ENCODE measurements around the gene LASP1.
"Not testable (repeated sequence)": the region's sequence is repeated elsewhere in the genome, so short reads cannot be mapped to it uniquely, and the experiment has no call there.

Gene LASP1

DNA sequence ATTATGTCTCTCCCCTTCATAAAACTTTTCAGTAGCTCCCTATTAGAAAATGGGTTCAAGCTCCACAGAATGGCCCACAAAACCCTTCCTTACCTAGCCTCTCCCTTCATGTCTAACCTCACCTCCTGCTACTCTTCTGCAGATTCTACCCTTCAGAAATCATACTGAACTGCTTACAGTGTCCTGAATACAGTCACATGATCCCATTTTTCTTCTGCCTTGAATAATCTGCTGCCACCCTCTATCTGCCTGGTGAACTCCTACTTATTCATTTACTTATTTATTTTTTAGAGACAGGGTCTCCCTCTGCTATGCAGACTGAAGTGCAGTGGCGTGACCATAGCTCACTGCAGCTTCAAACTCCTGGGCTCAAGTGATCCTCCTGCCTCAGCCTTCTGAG is 70.5 kb downstream of the LASP1 start:
- no peak for DNase-seq

DNA sequence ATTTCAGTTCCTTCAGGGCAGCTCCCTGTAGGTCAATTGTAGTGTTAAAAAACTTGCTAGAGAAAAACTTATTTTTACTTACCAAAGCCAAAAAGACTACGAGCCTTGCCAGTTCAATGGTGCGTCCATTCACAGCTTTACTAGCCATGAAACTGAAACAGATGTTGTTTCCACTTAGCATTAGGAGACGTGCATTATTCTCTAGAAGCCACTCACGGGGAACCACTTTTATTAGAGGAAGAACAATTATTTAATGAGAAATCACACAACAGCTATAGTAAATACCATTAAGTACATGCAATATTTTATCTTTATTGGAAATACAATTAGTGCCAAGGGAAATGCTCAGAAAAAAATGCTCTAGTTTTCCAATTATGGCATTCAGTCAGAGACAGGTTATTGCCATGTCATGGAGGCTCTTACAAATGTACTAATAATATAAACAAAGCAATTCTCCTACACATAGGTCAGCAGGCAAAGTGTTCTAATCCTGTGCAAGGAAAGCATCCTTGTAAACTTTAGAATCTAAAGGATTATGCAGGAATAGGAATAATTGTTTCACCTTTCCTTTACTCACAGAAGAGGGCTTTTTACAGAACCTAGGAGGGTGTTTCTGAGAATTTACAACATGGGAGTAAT is 73.0 kb downstream of the LASP1 start:
- peak; percentile 48 for DNase-seq

DNA sequence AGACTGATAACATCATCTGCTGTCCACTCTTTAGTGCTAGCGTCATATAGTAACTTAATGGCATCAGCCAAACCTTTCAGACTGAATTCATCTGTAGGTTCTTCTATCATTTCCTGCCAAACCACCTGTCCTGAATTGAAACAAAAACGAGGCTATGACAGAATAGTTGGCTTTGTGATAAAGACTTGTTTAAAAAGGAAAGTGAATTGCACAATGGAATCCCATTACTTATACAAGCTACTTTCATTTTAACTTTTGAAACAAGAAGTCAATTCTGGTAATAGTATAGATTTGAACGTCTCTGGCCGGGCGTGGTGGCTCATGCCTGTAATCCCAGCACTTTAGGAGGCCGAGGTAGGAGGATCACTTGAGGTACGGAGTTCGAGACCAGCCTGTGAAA is 73.7 kb downstream of the LASP1 start:
- peak; percentile 37 for DNase-seq

DNA sequence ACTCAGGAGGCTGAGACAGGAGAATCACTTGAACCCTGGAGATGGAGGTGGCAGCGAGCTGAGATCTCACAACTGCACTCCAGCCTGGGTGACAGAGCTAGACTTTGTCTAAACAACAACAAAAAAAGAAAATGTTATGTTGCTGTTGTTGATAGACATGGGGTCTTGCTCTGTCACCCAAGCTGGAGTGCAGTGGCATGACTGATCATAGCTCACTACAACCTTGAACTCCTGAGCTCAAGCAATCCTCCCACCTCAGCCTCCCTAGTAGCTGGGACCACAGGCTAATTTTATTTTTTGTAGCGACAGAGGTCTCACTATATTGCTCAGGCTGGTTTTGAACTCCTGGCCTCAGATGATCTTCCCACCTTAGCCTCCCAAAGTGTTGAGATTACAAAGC is 77.3 kb downstream of the LASP1 start:
- DNase-seq, result no peak

DNA sequence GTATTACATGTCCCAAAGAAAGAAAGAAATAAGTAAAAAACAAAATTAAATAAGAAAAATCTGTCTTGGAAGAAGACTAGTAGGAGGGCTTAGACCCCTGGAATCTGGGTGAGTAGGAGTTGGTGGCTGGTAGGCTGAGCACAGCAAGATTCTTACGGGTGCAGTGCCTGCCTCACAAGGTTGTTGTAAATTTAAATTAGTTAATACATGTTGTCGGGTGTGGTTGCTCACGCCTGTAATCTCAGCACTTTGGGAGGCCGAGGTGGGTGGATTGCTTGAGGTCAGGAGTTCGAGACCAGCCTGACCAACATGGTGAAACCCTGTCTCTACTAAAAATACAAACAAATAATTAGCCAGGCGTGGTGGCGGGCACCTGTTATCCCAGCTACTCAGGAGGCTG is 83.9 kb downstream of the LASP1 start:
- not testable (repeated sequence) for DNase-seq

DNA sequence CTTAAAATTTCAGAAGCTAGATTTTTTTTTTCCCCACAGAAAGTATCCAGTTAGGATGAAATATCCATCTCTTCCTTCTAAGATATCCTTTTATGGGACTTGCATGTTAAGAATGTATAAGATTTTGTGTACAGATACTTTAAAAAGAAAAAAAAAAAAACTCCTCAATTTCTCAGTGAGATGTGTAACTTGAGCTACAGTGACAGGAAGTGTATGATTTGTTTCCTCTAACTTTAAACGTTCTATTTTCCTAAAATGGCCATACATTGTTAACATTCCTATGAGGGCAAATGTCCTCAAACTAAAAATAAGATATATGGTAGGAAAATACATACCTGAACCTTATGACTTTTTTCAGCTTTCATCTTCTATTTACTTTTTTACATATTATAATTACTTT is 88.5 kb downstream of the LASP1 start:
- no peak for DNase-seq

DNA sequence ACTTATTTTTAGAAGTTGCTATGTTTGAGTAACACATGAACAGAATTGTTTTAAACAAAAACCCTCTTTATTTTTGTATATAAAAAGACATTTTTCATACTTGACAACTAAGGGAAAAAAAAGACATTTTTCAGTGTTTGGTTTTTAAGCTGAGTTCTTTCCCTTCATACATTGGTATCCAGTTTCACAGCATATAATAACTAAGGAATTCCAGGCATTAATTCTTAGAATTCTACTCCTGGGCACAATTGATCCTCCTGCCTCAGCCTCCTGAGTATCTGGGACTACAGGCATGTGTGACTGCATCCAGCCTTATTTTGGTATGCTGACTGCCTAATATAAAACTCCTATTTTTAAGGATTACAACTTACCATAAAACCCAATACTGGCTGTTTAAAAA is 88.9 kb downstream of the LASP1 start:
- DNase-seq, result no peak

DNA sequence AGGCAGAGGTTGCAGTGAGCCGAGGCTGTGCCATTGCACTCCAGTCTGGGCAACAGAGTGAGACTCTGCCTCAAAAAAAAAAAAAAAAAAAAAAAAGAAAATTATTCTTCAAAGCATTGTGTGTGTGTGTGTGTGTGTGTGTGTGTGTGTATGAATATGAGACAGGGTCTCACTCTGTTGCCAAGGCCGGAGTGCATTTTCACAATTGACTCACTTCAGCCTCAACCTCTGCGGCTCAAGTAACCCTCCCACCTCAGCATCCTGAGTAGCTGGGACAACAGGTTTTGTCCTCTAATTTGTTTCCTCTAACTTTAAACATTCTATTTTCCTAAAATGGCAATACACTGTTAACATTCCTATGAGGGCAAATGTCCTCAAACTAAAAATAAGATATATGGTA is 89.7 kb downstream of the LASP1 start:
- no peak for DNase-seq

DNA sequence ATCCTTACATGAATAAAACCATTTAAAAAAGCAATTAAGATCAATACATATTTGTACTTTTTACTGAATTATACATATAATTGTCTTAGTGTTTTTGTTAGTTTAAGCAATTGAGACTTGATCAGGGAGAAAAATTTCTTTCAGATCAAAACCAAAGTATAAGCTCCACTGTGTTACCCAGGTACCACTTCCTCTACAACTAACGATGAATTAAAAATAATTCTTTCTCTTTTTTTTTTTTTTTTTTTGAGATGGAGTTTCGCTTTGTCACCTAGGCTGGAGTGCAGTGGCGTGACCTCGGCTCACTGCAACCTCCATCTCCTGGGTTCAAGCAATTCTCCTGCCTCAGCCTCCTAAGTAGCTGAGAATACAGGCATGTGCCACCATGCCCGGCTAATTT is 90.5 kb downstream of the LASP1 start:
- DNase-seq, result no peak

DNA sequence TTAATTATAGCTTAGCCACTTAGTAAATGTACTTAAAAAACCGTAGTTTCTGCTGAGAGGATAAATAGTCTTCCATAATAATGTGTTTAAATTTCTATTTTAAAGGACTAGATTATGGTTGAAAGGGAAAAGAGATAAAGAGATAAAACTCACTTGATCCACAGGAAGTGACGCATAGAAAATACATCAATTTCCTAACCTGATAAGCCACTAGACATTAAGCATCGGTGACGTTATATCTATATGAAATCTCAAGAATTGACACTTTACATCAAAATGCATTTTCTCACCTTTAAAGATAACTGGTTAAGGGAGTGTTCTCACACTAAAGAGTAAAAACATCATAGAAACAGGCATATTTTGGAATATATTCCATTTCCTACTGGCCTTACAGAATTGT is 91.6 kb downstream of the LASP1 start:
- no peak for DNase-seq

DNA sequence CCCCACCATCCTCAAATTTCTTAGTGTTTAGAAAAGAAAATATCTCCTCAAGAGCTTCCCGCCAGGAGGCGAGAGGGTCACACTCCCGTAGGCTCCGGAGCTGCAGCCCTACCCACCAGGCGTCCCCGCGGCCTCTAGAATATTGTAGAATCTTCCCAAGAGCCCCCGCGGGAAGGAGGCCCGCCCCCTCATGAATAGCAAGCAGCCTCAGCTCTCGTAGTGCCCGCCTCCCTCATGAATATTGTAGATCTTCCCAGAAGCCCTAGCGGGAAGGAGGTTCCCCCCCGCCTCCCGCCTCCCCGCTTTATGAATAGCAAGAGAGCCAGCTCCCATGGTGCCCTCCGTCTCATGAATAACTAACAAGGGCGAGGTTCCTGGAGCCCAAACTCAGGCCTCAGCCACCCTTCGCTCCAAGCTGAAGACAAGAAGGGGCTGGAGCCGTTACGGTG is 97.5 kb downstream of the LASP1 start, which contains the start of gene FBXO47:
Gene FBXO47, minus strand, starts transcription at position 114 of the 449 bp plus-strand sequence. CDS start 4,378 bp downstream, outside the sequence.
- no peak for DNase-seq

DNA sequence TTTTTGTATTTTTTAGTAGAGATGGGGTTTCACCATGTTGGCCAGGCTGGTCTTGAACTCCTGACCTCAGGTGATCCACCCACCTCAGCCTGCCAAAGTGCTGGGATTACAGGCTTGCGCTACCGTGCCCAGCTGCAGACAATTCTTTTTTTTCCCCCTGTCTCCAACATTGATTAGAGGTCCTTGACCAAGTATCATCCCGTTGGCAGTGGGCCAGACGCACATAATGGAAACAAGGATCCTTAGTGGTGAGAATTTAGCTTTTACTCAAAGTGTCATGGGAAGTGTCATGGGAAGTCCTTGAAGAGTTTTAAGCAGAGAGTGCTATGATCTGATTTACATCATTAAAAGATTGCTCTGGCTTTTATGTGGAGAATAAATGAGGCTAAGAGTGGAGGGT is 99.4 kb downstream of the LASP1 start:
- no peak for DNase-seq

DNA sequence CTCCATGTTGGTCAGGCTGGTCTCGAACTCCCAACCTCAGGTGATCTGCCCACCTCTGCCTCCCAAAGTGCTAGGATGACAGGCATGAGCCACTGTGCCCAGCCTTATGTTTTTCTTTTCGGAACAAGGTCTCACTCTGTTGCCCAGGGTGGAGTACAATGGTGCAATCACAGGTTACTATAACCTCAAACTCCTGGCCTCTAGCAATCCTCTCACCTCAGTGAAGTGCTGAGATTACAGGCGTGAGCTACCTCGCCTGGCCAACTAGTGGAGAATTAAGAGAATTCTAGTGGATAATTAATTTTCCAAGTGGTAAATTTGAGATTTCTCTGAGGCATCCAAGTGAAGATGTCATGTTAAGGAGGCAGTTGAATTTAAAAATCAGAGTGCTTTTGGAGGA is 100.3 kb downstream of the LASP1 start:
- no peak for DNase-seq

DNA sequence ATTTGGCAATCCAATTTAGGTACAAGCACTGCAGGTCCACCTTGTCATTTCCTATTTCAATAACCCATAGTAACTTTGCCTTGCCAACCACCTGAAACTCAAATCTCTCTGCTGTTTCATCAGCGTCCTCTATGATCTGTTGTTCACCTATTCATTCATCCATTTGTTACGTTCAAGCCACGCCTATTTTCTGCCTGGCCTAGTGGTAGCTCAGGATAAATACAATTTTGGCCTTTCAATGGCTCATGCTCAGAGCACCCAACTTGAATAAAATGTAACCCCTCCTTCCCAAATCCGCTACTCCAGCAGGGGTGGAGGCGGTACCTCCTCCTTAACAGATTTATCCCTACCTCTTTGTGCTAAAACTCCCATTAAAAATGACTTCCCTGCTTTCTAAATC is 100.9 kb downstream of the LASP1 start:
- DNase-seq, result no peak

Data from NCI-H774 (cell line).